ENCODE results near the gene EGFL8. TPM values are rescaled to one million over a fixed set of nuclear protein-coding genes. Genes with fewer than 3 reads are reported as not detected.

The EGFL8 gene
- total and polyA plus RNA-seq, 4 donors: 1.8 to 8.2 (median 1.9) TPM

DNA sequence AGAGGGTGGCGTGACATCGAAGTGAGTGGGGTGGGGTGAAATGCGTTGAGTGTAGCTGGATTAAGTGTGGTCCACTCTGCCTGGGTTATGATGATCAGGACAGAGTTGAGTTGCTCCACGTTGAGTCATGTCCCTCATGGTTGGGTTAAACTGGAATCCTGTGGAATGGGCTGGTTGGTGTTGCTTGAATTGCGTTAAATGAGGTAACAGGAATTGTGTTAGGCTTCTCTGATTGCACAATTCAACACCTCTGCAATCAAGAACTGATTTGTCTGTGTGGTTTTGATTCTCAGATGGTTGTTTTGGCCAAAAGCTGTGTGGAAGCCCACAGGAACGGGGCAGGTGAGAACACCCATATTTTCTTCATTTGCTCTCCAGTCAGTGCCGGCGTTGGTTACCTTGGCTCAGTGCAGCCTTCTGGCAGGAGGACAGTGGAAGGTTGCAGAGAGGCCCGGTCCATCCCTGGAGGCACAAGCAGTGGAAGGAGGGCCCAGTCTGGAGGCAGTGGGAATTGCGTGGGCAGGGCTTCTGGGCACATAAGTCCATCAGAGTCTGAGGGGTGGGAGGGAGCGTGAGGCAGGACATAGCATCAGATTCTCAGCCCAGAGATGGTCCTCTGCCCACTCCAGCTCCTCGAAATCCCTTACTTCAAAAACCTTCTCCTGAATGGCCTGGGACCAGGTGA, 47.8 kb downstream of the EGFL8 start:
- no peak for DNase-seq (ENCODE audit: low spot score)
- H3K4me3 ChIP-seq (ENCODE audit: low read depth in 1 of 3, low read length in 3 of 3): no peak overlapping the region
- no peaks in the 10 kb centered on the region for H3K27me3 ChIP-seq (ENCODE audit: control insufficient read depth in 4 of 4, insufficient read depth in 4 of 4, low read length in 3 of 4)
- H3K9ac ChIP-seq (ENCODE audit: low read depth in 1 of 2, low read length in 2 of 2): no peak overlapping the region
- no peaks in the 10 kb centered on the region for H3K4me1 ChIP-seq (ENCODE audit: control insufficient read depth in 4 of 4, insufficient read depth in 4 of 4, low read length in 3 of 4)
- 85% methylated on average over 12 of the region's 12 CpGs for WGBS
- TF ChIP-seq HNF4A (conservative IDR thresholded peaks at IDR 0.05): no peak
- TF ChIP-seq FOXA1 (IDR thresholded peaks at IDR 0.05): no peak
- TF ChIP-seq SP1 (IDR thresholded peaks at IDR 0.05): no peak
- TF ChIP-seq, protein P1, sequence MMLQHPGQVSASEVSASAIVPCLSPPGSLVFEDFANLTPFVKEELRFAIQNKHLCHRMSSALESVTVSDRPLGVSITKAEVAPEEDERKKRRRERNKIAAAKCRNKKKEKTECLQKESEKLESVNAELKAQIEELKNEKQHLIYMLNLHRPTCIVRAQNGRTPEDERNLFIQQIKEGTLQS (IDR thresholded peaks at IDR 0.05): no peak
- TF ChIP-seq EGR1 (IDR thresholded peaks at IDR 0.05; ENCODE audit: low read depth in 2 of 2): no peak
- no peak for TF ChIP-seq RXRA (IDR thresholded peaks at IDR 0.05)
- no peak for TF ChIP-seq RAD21 (IDR thresholded peaks at IDR 0.05)
- TF ChIP-seq, protein P2, sequence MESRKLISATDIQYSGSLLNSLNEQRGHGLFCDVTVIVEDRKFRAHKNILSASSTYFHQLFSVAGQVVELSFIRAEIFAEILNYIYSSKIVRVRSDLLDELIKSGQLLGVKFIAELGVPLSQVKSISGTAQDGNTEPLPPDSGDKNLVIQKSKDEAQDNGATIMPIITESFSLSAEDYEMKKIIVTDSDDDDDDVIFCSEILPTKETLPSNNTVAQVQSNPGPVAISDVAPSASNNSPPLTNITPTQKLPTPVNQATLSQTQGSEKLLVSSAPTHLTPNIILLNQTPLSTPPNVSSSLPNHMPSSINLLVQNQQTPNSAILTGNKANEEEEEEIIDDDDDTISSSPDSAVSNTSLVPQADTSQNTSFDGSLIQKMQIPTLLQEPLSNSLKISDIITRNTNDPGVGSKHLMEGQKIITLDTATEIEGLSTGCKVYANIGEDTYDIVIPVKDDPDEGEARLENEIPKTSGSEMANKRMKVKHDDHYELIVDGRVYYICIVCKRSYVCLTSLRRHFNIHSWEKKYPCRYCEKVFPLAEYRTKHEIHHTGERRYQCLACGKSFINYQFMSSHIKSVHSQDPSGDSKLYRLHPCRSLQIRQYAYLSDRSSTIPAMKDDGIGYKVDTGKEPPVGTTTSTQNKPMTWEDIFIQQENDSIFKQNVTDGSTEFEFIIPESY (IDR thresholded peaks at IDR 0.05): no peak
- TF ChIP-seq, protein P3, sequence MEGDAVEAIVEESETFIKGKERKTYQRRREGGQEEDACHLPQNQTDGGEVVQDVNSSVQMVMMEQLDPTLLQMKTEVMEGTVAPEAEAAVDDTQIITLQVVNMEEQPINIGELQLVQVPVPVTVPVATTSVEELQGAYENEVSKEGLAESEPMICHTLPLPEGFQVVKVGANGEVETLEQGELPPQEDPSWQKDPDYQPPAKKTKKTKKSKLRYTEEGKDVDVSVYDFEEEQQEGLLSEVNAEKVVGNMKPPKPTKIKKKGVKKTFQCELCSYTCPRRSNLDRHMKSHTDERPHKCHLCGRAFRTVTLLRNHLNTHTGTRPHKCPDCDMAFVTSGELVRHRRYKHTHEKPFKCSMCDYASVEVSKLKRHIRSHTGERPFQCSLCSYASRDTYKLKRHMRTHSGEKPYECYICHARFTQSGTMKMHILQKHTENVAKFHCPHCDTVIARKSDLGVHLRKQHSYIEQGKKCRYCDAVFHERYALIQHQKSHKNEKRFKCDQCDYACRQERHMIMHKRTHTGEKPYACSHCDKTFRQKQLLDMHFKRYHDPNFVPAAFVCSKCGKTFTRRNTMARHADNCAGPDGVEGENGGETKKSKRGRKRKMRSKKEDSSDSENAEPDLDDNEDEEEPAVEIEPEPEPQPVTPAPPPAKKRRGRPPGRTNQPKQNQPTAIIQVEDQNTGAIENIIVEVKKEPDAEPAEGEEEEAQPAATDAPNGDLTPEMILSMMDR (IDR thresholded peaks at IDR 0.05; ENCODE audit: low read depth, low read length, missing input control): no peak
- no peak for TF ChIP-seq GABPA (IDR thresholded peaks at IDR 0.05 in 1 of 2, conservative IDR thresholded peaks at IDR 0.05 in 1 of 2)
- TF ChIP-seq JUND (IDR thresholded peaks at IDR 0.05): no peak
- no peak for TF ChIP-seq TAF1 (conservative IDR thresholded peaks at IDR 0.05)
- TF ChIP-seq FOXA2 (IDR thresholded peaks at IDR 0.05): no peak
- TF ChIP-seq, protein P4, sequence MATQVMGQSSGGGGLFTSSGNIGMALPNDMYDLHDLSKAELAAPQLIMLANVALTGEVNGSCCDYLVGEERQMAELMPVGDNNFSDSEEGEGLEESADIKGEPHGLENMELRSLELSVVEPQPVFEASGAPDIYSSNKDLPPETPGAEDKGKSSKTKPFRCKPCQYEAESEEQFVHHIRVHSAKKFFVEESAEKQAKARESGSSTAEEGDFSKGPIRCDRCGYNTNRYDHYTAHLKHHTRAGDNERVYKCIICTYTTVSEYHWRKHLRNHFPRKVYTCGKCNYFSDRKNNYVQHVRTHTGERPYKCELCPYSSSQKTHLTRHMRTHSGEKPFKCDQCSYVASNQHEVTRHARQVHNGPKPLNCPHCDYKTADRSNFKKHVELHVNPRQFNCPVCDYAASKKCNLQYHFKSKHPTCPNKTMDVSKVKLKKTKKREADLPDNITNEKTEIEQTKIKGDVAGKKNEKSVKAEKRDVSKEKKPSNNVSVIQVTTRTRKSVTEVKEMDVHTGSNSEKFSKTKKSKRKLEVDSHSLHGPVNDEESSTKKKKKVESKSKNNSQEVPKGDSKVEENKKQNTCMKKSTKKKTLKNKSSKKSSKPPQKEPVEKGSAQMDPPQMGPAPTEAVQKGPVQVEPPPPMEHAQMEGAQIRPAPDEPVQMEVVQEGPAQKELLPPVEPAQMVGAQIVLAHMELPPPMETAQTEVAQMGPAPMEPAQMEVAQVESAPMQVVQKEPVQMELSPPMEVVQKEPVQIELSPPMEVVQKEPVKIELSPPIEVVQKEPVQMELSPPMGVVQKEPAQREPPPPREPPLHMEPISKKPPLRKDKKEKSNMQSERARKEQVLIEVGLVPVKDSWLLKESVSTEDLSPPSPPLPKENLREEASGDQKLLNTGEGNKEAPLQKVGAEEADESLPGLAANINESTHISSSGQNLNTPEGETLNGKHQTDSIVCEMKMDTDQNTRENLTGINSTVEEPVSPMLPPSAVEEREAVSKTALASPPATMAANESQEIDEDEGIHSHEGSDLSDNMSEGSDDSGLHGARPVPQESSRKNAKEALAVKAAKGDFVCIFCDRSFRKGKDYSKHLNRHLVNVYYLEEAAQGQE (IDR thresholded peaks at IDR 0.05): no peak
- TF ChIP-seq HNF4G (IDR thresholded peaks at IDR 0.05): no peak
- no peak for TF ChIP-seq MAX (IDR thresholded peaks at IDR 0.05)
- TF ChIP-seq NR2F2 (IDR thresholded peaks at IDR 0.05): no peak
- TF ChIP-seq YY1 (IDR thresholded peaks at IDR 0.05): no peak
- H3K36me3 ChIP-seq (ENCODE audit: control insufficient read depth in 4 of 4, insufficient read depth in 3 of 4, low read depth in 1 of 4, low read length in 3 of 4): no peaks in the 10 kb centered on the region
- no peaks in the 10 kb centered on the region for H3K9me3 ChIP-seq (ENCODE audit: control insufficient read depth in 4 of 4, low read length in 3 of 4)
- H3K27ac ChIP-seq (ENCODE audit: low read depth in 1 of 2, low read length in 2 of 2): no peak overlapping the region
